HFFc6 (cell line): ENCODE data around the gene KIF18A. TPM values are rescaled to one million over a fixed set of nuclear protein-coding genes. Genes with fewer than 3 reads are reported as not detected.
A peak's percentile ranks its signal among the peaks of the same experiment; 100 is the strongest.

Source experiments
- DNase-seq: peaks from one replicate; pipeline ENCODE4 v3.0.0-alpha.2; 2018
- H3K27ac Mint-ChIP-seq: 2 replicates; pipeline ENCODE4 v1.8.0; 2020; ENCODE audit warnings: mild to moderate bottlenecking, mixed read lengths
- H3K27me3 Mint-ChIP-seq: 2 replicates; pipeline ENCODE4 v1.8.0; 2021; ENCODE audit warnings: mild to moderate bottlenecking, moderate library complexity, mixed read lengths; ENCODE audit not compliant: insufficient read depth
- H3K36me3 Mint-ChIP-seq: 2 replicates; pipeline ENCODE4 v1.8.0; 2021; ENCODE audit warnings: low read depth, mixed read lengths
- H3K4me1 Mint-ChIP-seq: 2 replicates; pipeline ENCODE4 v1.8.0; 2020; ENCODE audit warnings: low read depth, mixed read lengths
- H3K4me3 Mint-ChIP-seq: 2 replicates; pipeline ENCODE4 v1.8.0; 2020; ENCODE audit warnings: mild to moderate bottlenecking, moderate library complexity, mixed read lengths
- H3K9me3 Mint-ChIP-seq: 2 replicates; pipeline ENCODE4 v1.8.0; 2020; ENCODE audit warnings: mild to moderate bottlenecking, mixed read lengths
- CTCF ChIP-seq: fragments of 200-600 bp; sonication (generic); IDR thresholded peaks from 2 replicates; pipeline ENCODE4 v1.5.0; 2021; ENCODE audit warnings: antibody characterized with exemption, mild to moderate bottlenecking
- total RNA-seq, 6 experiments: library from RNA; stranded (reverse); fragmentation: NEBNext Ultra II Directional; extraction: Animal tissue kit (Norgen Biotek cat#: 25700); gene quantifications; 2 replicates in 1 of 6; 3 replicates in 5 of 6; pipeline ENCODE4 v1.2.3, GENCODE V29; 2021

The KIF18A gene
- total RNA-seq, 6 experiments from 2014 or later = 13.1 to 25.4 (median 22.4) TPM

DNA sequence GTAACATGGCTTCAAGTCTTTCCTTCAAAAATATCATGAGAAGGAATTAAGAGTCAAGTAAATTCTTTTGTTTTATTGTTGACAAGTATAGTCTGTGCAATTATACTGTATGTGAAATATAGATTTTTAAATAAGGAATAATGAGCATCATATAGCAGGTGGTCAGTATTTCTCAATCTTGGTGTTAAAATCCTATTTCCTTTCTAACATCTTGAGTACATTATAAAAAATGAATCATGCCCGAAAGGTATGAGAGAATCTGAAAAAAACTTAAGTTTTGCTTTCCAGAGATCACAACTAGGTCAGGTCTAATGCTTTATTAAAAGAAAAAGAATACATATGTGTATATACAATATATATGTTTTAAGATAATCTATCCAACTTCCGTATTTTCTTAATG is 53.1 kb downstream of the KIF18A start:
- Mint-ChIP-seq H3K9me3 (no peaks in the 10 kb centered on the region), H3K4me1 (peaks cover 52% of the 10 kb centered on the region), H3K4me3 (no peak overlapping the region), H3K27me3 (no peaks in the 10 kb centered on the region), H3K36me3 (peaks cover 25% of the 10 kb centered on the region), H3K27ac (no peak overlapping the region)
- no peak for TF ChIP-seq CTCF
- no peak for DNase-seq

DNA sequence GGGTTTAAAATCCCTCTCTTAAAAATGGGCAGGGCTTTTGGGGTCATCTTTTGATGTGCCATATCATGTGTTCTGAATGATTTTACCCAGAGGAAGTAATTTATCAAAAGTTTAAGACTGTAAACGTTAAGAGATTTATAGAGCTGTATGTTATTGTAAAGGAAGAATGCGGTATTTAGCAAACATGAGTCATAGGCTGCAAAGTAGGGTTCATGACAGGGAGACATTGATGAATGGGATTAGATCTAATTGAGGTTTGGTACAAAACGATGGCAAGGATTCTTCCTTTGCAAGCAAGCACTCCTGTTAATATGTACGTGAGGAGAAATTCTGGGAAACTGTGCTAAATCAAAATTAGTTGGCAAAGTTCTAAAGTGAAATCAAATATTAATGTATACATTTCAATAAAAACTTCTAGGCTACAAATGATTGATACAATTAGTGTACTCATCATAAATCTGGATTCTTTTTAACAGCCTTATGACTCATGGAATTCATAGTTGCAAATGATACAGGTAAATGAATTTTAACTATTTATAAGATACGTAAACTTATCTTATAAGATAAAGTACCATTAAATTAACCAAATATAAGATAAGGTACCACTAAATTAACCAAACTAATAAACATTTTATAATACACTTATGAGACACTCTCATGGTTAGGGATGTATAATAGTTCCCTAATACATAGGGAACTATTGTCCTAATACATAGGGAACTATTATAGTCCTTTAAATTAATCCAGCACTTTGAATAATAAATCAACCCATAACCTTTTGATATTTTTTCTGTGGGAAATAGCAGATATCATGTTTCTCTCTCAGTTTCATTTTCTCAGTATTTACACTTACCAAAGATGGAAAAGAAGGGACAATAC is 58.4 kb downstream of the KIF18A start:
- TF ChIP-seq CTCF = no peak
- peak overlapping the region; percentile 18 for H3K4me3 Mint-ChIP-seq
- H3K27me3 Mint-ChIP-seq = no peaks in the 10 kb centered on the region; the same call in 1 of the 2 replicates
- H3K36me3 Mint-ChIP-seq = peaks cover 21% of the 10 kb centered on the region
- peak overlapping the region; percentile 1; the same call in 1 of the 2 replicates for H3K27ac Mint-ChIP-seq
- H3K4me1 Mint-ChIP-seq = peaks cover 53% of the 10 kb centered on the region
- DNase-seq = peak; percentile 45
- H3K9me3 Mint-ChIP-seq = no peaks in the 10 kb centered on the region

GRCh38 chr11:28048812-28049211 is 59.1 kb downstream of the KIF18A start:
- Mint-ChIP-seq H3K9me3 (no peaks in the 10 kb centered on the region), H3K27ac (peak overlapping the region; percentile 54), H3K4me1 (peaks cover 53% of the 10 kb centered on the region), H3K27me3 (no peaks in the 10 kb centered on the region; the same call in 1 of the 2 replicates), H3K36me3 (peaks cover 19% of the 10 kb centered on the region), H3K4me3 (no peak overlapping the region)
- TF ChIP-seq CTCF = no peak
- no peak for DNase-seq

DNA sequence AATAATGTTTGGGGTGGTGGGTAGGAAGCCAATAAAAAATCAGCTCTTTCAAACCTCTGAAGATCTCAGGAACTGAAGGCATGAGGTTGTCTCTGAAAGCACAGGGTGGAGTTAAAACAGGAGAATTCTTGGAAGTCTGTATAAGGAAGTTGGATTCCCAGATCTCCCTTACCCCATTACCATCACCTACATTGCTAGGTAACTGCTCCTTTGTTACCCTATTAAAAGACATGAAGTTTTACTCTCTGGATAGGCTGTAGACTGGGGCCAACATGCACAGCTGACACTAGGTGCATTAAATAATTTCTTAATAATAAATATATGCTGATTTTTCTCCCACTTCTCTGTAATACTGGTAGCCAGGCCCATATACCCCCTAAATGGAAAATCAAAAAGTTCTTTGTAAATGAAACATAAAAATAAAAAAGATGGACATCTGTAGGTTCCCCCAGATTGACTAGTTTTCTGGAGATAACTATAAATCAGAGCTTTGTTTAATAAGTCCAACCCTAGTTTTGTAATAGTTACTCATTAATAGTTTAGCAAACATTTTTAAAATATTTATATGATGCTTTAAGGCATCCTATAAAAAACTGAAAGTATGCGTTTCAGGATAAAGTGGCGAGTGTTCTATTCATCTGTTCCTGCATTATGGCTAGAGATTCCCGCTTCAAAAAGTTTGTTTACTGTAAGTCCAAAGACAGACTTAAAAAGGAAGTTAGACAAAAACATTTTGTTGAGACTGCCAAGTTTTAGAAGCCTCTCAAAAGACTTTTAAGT is 63.8 kb downstream of the KIF18A start:
- H3K36me3 Mint-ChIP-seq = peaks cover 12% of the 10 kb centered on the region; the same call in 1 of the 2 replicates
- H3K27me3 Mint-ChIP-seq = no peaks in the 10 kb centered on the region; the same call in 1 of the 2 replicates
- H3K9me3 Mint-ChIP-seq = no peaks in the 10 kb centered on the region
- TF ChIP-seq CTCF = no peak
- H3K27ac Mint-ChIP-seq = no peak overlapping the region
- peak overlapping the region; percentile 38; the same call in 1 of the 2 replicates for H3K4me3 Mint-ChIP-seq
- peaks cover 17% of the 10 kb centered on the region for H3K4me1 Mint-ChIP-seq
- no peak for DNase-seq

- H3K27me3 Mint-ChIP-seq = no peaks in the 10 kb centered on the region
- no peak overlapping the region for H3K27ac Mint-ChIP-seq
- no peaks in the 10 kb centered on the region for H3K9me3 Mint-ChIP-seq
- no peak overlapping the region for H3K4me3 Mint-ChIP-seq
- TF ChIP-seq CTCF = no peak
- no peak for DNase-seq
- no peaks in the 10 kb centered on the region for H3K4me1 Mint-ChIP-seq
- H3K36me3 Mint-ChIP-seq = peaks cover 10% of the 10 kb centered on the region; the same call in 1 of the 2 replicates
Measured at GRCh38 chr11:28040384-28040783, 67.6 kb downstream of the KIF18A start.
